ENCODE measurements around the gene ITGB1BP1.

DNA sequence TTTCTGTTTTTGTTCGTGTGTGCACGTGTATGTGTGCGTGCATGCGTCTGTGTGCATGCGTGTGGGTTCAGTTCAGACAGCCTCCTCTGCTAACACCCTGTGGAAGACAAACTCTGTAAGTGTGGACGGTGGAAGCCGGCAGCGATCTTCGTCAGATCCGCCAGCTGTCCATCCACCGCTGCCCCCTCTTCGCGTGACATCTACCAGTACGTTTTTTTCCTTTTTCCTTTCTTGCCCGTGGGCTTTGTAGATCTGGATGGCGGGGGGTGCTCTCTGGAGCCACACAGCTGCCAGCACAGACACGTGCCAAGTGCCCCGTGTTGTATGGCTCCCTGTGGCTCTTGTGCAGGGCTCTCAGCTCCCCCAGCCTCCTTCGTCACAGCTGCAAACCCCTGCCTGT is 32.3 kb downstream of the ITGB1BP1 start:
- no peak for TF ChIP-seq POLR2AphosphoS5 (IDR thresholded peaks at IDR 0.05; ENCODE audit: low read depth, low read length)
- TF ChIP-seq, protein P1, sequence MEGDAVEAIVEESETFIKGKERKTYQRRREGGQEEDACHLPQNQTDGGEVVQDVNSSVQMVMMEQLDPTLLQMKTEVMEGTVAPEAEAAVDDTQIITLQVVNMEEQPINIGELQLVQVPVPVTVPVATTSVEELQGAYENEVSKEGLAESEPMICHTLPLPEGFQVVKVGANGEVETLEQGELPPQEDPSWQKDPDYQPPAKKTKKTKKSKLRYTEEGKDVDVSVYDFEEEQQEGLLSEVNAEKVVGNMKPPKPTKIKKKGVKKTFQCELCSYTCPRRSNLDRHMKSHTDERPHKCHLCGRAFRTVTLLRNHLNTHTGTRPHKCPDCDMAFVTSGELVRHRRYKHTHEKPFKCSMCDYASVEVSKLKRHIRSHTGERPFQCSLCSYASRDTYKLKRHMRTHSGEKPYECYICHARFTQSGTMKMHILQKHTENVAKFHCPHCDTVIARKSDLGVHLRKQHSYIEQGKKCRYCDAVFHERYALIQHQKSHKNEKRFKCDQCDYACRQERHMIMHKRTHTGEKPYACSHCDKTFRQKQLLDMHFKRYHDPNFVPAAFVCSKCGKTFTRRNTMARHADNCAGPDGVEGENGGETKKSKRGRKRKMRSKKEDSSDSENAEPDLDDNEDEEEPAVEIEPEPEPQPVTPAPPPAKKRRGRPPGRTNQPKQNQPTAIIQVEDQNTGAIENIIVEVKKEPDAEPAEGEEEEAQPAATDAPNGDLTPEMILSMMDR (IDR thresholded peaks at IDR 0.05): no peak
- TF ChIP-seq, protein P2, sequence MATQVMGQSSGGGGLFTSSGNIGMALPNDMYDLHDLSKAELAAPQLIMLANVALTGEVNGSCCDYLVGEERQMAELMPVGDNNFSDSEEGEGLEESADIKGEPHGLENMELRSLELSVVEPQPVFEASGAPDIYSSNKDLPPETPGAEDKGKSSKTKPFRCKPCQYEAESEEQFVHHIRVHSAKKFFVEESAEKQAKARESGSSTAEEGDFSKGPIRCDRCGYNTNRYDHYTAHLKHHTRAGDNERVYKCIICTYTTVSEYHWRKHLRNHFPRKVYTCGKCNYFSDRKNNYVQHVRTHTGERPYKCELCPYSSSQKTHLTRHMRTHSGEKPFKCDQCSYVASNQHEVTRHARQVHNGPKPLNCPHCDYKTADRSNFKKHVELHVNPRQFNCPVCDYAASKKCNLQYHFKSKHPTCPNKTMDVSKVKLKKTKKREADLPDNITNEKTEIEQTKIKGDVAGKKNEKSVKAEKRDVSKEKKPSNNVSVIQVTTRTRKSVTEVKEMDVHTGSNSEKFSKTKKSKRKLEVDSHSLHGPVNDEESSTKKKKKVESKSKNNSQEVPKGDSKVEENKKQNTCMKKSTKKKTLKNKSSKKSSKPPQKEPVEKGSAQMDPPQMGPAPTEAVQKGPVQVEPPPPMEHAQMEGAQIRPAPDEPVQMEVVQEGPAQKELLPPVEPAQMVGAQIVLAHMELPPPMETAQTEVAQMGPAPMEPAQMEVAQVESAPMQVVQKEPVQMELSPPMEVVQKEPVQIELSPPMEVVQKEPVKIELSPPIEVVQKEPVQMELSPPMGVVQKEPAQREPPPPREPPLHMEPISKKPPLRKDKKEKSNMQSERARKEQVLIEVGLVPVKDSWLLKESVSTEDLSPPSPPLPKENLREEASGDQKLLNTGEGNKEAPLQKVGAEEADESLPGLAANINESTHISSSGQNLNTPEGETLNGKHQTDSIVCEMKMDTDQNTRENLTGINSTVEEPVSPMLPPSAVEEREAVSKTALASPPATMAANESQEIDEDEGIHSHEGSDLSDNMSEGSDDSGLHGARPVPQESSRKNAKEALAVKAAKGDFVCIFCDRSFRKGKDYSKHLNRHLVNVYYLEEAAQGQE (IDR thresholded peaks at IDR 0.05; ENCODE audit: insufficient read depth in 1 of 2, low read depth in 2 of 2, low read length in 1 of 2): no peak

Data from Panc1 (cell line).